ENCODE results near the gene BTG3. TPM values are rescaled to one million over a fixed set of nuclear protein-coding genes. Genes with fewer than 3 reads are reported as not detected.
A peak's percentile ranks its signal among the peaks of the same experiment; 100 is the strongest.

Gene BTG3
- total RNA-seq, 1 donor from 2014 or later: 56.2 TPM

DNA sequence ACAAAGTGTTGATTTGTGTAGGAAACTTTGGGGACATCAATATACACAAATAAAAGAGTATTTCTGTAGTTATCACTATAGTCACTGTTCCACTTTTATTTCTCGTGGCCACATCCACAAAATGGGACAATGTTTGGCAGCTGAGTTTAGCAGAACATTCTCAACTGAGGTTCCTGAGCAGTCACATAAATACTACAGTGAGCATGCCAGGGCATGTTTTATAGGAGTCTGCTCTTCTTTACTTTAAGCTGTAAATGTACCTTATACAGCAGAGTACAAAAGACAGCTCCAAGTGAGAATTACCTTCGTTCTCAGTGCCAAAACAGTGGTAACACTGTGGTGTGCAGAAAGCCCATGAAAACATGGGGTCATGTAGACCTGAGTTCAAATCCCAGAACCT, 5.0 kb downstream of the BTG3 start:
- TF ChIP-seq, protein P1, sequence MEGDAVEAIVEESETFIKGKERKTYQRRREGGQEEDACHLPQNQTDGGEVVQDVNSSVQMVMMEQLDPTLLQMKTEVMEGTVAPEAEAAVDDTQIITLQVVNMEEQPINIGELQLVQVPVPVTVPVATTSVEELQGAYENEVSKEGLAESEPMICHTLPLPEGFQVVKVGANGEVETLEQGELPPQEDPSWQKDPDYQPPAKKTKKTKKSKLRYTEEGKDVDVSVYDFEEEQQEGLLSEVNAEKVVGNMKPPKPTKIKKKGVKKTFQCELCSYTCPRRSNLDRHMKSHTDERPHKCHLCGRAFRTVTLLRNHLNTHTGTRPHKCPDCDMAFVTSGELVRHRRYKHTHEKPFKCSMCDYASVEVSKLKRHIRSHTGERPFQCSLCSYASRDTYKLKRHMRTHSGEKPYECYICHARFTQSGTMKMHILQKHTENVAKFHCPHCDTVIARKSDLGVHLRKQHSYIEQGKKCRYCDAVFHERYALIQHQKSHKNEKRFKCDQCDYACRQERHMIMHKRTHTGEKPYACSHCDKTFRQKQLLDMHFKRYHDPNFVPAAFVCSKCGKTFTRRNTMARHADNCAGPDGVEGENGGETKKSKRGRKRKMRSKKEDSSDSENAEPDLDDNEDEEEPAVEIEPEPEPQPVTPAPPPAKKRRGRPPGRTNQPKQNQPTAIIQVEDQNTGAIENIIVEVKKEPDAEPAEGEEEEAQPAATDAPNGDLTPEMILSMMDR (IDR thresholded peaks at IDR 0.05; ENCODE audit: insufficient read depth, low read length, poor library complexity, severe bottlenecking): no peak
- H3K27me3 ChIP-seq (ENCODE audit: control insufficient read depth, insufficient read depth, low read length): no peaks in the 10 kb centered on the region
- DNase-seq (ENCODE audit: low read depth): no peak
- H3K36me3 ChIP-seq (ENCODE audit: control insufficient read depth, insufficient read depth, low read length): no peaks in the 10 kb centered on the region
- H3K4me3 ChIP-seq (ENCODE audit: low read depth, low read length): no peak overlapping the region

DNA sequence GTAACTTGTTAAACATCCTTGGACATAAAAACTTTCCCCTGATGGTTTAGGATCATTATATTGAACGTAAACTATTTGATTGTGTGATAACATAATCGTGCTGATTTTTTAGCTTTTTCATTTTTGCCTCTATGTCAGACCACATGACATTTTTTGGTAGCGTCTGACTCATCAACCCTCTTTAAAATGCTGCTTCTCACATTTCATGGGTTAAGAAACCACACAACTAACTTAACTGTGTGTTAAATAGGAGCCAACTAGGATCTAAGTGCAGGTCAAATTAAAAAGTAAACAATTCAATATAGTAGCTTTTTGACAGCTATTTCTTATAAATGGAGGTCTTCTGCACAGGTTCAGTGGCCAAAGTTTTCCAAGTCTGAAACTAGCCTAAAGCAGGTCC, 9.8 kb downstream of the BTG3 start:
- TF ChIP-seq, protein P1 (IDR thresholded peaks at IDR 0.05; ENCODE audit: insufficient read depth, low read length, poor library complexity, severe bottlenecking): no peak
- DNase-seq (ENCODE audit: low read depth): no peak
- no peak overlapping the region for H3K4me3 ChIP-seq (ENCODE audit: low read depth, low read length)
- no peaks in the 10 kb centered on the region for H3K27me3 ChIP-seq (ENCODE audit: control insufficient read depth, insufficient read depth, low read length)
- H3K36me3 ChIP-seq (ENCODE audit: control insufficient read depth, insufficient read depth, low read length): no peaks in the 10 kb centered on the region

DNA sequence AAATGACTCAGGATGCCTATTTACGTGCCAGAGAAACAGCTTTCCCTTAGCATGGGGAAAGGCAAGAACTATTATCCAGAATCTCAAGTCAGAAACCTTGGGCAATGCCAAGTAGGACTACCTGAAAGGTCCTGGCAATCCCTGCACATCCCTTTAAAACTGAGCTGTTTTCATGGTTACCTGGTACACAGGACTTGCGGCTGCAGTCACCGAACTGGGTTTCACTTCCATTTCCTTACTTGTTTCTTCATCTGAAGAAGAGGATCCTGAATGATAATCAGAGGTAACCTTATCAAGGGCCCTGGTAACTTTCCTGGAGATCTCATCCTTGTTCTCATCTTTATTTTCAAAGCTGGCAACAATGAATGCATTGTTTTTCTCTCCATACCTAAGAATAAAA, 14.3 kb downstream of the BTG3 start:
- H3K27me3 ChIP-seq (ENCODE audit: control insufficient read depth, insufficient read depth, low read length): no peaks in the 10 kb centered on the region
- no peak for DNase-seq (ENCODE audit: low read depth)
- H3K4me3 ChIP-seq (ENCODE audit: low read depth, low read length): no peak overlapping the region
- TF ChIP-seq, protein P1 (IDR thresholded peaks at IDR 0.05; ENCODE audit: insufficient read depth, low read length, poor library complexity, severe bottlenecking): no peak
- peaks cover 2% of the 10 kb centered on the region for H3K36me3 ChIP-seq (ENCODE audit: control insufficient read depth, insufficient read depth, low read length)

DNA sequence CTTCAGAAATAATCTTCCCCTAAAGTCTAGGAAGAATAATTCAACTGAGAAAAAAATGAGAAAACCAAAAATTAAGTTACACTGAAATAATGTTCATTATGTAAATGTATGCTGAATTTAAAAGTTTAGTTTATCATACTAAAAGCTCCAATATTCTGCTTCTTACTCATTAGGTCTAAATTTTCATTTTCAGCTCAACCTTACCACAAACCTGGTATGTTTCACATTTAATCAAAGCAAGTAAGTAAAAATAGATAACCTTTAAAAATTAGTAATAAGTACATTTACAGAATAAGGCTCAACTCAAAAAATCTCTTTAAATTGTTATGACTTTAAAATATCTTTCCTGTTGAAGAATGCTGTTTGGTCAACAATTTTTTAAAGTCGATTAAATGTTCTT, 15.0 kb downstream of the BTG3 start:
- no peak overlapping the region for H3K4me3 ChIP-seq (ENCODE audit: low read depth, low read length)
- H3K36me3 ChIP-seq (ENCODE audit: control insufficient read depth, insufficient read depth, low read length): peaks cover 2% of the 10 kb centered on the region
- no peak for DNase-seq (ENCODE audit: low read depth)
- H3K27me3 ChIP-seq (ENCODE audit: control insufficient read depth, insufficient read depth, low read length): no peaks in the 10 kb centered on the region
- TF ChIP-seq, protein P1 (IDR thresholded peaks at IDR 0.05; ENCODE audit: insufficient read depth, low read length, poor library complexity, severe bottlenecking): no peak

DNA sequence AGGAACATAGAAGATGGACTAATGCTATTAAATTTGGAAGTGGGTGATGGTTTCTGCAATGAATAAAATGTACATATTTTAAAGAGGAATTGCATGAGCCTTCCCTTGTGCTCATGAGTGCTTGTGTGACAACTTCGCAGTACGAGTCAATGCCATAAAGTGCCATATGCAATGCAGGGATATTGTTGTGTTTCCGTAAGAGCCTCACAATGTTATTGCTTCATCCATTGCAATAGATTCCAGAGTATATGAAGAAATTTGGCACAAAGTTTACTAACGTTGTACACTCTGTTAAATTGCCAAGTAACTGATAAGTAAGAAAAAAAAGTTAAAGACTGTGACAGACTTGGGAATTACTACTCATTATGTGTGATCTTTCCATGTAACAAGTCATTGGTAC, 22.3 kb downstream of the BTG3 start:
- Histone ChIP-seq H3K4me3 (ENCODE audit: low read depth, low read length) (no peak overlapping the region), H3K36me3 (ENCODE audit: control insufficient read depth, insufficient read depth, low read length) (peaks cover 2% of the 10 kb centered on the region), H3K27me3 (ENCODE audit: control insufficient read depth, insufficient read depth, low read length) (no peaks in the 10 kb centered on the region)
- DNase-seq (ENCODE audit: low read depth): no peak
- TF ChIP-seq, protein P1 (IDR thresholded peaks at IDR 0.05; ENCODE audit: insufficient read depth, low read length, poor library complexity, severe bottlenecking): no peak

DNA sequence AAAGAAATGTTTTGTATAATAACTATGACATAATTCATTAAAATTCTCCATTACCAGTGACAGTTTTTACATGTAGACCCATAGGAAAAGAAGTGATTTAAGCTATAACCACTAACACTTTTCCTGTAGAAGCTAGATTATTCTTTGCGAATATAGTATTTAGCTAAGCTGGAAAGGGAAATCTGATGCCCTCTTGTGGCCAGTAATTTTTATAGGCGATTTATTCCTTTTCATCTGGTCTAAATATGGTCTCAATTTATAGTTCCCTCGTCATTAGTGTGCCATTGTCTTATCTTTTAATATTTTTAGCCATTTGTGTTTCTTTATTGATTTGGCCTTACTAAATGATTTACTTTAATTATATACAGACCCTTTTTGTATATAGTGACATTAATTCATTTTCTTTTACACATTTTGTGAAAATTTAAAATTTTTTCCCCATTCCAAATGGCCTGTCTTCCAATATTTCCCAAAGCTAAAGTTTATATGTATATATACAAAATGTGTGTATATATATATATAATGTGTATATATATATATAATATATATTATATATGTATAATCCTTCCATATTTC, 26.7 kb downstream of the BTG3 start:
- peak; percentile 10 for DNase-seq (ENCODE audit: low read depth)
- TF ChIP-seq, protein P1 (IDR thresholded peaks at IDR 0.05; ENCODE audit: insufficient read depth, low read length, poor library complexity, severe bottlenecking): peak; percentile 44
- Histone ChIP-seq H3K27me3 (ENCODE audit: control insufficient read depth, insufficient read depth, low read length) (no peaks in the 10 kb centered on the region), H3K36me3 (ENCODE audit: control insufficient read depth, insufficient read depth, low read length) (no peaks in the 10 kb centered on the region), H3K4me3 (ENCODE audit: low read depth, low read length) (no peak overlapping the region)
